HEK293 (cell line): ENCODE results near the gene PSTK.

Experiments
- GFI1B ChIP-seq: fragments of 450-650 bp; formaldehyde crosslinking; IDR thresholded peaks from 2 replicates; pipeline ENCODE4 v1.5.1; 2016; ENCODE audit warnings: missing biosample characterization, missing genetic modification characterization
- GLIS1 ChIP-seq: fragments of 450-650 bp; formaldehyde crosslinking; IDR thresholded peaks from 2 replicates; pipeline ENCODE4 v1.5.1; 2016; ENCODE audit warnings: missing biosample characterization, missing genetic modification characterization
- KLF10 ChIP-seq: fragments of 450-650 bp; IDR thresholded peaks from 2 replicates; pipeline ENCODE4 v1.5.1; 2018; ENCODE audit warnings: missing biosample characterization, mild to moderate bottlenecking, missing genetic modification characterization
- RBAK ChIP-seq: fragments of 450-650 bp; formaldehyde crosslinking; IDR thresholded peaks from 2 replicates; pipeline ENCODE4 v1.5.1; 2016; ENCODE audit warnings: missing biosample characterization, missing genetic modification characterization
- WT1 ChIP-seq: fragments of 450-650 bp; formaldehyde crosslinking; IDR thresholded peaks from 2 replicates; pipeline ENCODE4 v1.5.1; 2016; ENCODE audit warnings: missing biosample characterization, missing genetic modification characterization
- ZFP3 ChIP-seq: fragments of 450-650 bp; formaldehyde crosslinking; IDR thresholded peaks from 2 replicates; pipeline ENCODE4 v1.5.1; 2016; ENCODE audit warnings: low read depth, missing biosample characterization, missing genetic modification characterization
- ZNF2 ChIP-seq: fragments of 450-650 bp; formaldehyde crosslinking; IDR thresholded peaks from 2 replicates; pipeline ENCODE4 v1.5.1; 2016; ENCODE audit warnings: missing biosample characterization, missing genetic modification characterization
- ZNF23 ChIP-seq: fragments of 450-650 bp; formaldehyde crosslinking; IDR thresholded peaks from 2 replicates; pipeline ENCODE4 v1.5.1; 2016; ENCODE audit warnings: missing biosample characterization, missing genetic modification characterization, borderline replicate concordance
- ZNF292 ChIP-seq: fragments of 450-650 bp; formaldehyde crosslinking; IDR thresholded peaks from 2 replicates; pipeline ENCODE4 v1.5.1; 2016; ENCODE audit warnings: low read depth, missing biosample characterization, missing genetic modification characterization, borderline replicate concordance
- ZNF324 ChIP-seq: fragments of 450-650 bp; formaldehyde crosslinking; IDR thresholded peaks from 2 replicates; pipeline ENCODE4 v1.5.1; 2016; ENCODE audit warnings: missing biosample characterization, missing genetic modification characterization
- ZNF530 ChIP-seq: fragments of 450-650 bp; formaldehyde crosslinking; IDR thresholded peaks from 2 replicates; pipeline ENCODE4 v1.5.1; 2016; ENCODE audit warnings: low read depth, missing biosample characterization, missing genetic modification characterization
- ZNF560 ChIP-seq: fragments of 450-650 bp; formaldehyde crosslinking; IDR thresholded peaks from 2 replicates; pipeline ENCODE4 v1.5.1; 2017; ENCODE audit warnings: missing biosample characterization, missing genetic modification characterization, borderline replicate concordance
- ZNF621 ChIP-seq: fragments of 450-650 bp; formaldehyde crosslinking; IDR thresholded peaks from 2 replicates; pipeline ENCODE4 v1.5.1; 2017; ENCODE audit warnings: missing biosample characterization, missing genetic modification characterization
- ZNF658 ChIP-seq: fragments of 450-650 bp; formaldehyde crosslinking; IDR thresholded peaks from 2 replicates; pipeline ENCODE4; 2016; ENCODE audit warnings: missing biosample characterization, missing genetic modification characterization
- TF ChIP-seq, protein P1 (sequence below): fragments of 450-650 bp; formaldehyde crosslinking; IDR thresholded peaks from 2 replicates; pipeline ENCODE4 v1.5.1; 2016; ENCODE audit warnings: missing biosample characterization, missing genetic modification characterization
- TF ChIP-seq, protein P2 (sequence below): fragments of 450-650 bp; formaldehyde crosslinking; IDR thresholded peaks from 2 replicates; pipeline ENCODE4 v1.5.1; 2017; ENCODE audit warnings: missing biosample characterization, missing genetic modification characterization
- TF ChIP-seq, protein P3 (sequence below): fragments of 450-650 bp; formaldehyde crosslinking; IDR thresholded peaks from 2 replicates; pipeline ENCODE4 v1.5.1; 2016; ENCODE audit warnings: missing biosample characterization, missing genetic modification characterization
- TF ChIP-seq, protein P4 (sequence below): fragments of 450-650 bp; formaldehyde crosslinking; IDR thresholded peaks from 2 replicates; pipeline ENCODE4 v1.5.1; 2016; ENCODE audit warnings: missing biosample characterization, missing genetic modification characterization
- TF ChIP-seq, protein P5 (sequence below): fragments of 450-650 bp; formaldehyde crosslinking; IDR thresholded peaks from 2 replicates; pipeline ENCODE4 v1.5.1; 2017; ENCODE audit warnings: missing biosample characterization, missing genetic modification characterization
- TF ChIP-seq, protein P6 (sequence below): fragments of 450-650 bp; formaldehyde crosslinking; IDR thresholded peaks from 2 replicates; pipeline ENCODE4 v1.5.1; 2016; ENCODE audit warnings: missing biosample characterization, missing genetic modification characterization

The PSTK gene

DNA sequence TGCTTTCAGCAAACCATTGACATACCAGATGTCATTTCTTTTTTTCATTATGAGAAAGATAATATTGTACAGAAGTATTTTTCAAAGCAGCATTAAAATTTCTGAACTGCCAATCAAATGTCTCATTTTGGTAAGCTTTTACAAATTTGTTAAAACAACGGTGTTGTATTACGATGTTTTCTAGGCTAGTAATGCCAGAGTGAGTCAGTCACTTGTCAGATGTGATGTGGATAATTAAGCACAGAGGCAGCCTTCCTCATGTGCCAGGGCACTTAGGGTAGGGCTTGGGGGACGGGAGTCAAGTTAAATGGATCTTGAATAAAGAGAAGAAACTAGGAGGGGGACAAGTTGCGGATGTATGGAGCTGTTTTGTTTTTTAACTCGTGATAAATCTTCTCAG, 10.1 kb downstream of the PSTK start (continued):
- TF ChIP-seq, protein P1, sequence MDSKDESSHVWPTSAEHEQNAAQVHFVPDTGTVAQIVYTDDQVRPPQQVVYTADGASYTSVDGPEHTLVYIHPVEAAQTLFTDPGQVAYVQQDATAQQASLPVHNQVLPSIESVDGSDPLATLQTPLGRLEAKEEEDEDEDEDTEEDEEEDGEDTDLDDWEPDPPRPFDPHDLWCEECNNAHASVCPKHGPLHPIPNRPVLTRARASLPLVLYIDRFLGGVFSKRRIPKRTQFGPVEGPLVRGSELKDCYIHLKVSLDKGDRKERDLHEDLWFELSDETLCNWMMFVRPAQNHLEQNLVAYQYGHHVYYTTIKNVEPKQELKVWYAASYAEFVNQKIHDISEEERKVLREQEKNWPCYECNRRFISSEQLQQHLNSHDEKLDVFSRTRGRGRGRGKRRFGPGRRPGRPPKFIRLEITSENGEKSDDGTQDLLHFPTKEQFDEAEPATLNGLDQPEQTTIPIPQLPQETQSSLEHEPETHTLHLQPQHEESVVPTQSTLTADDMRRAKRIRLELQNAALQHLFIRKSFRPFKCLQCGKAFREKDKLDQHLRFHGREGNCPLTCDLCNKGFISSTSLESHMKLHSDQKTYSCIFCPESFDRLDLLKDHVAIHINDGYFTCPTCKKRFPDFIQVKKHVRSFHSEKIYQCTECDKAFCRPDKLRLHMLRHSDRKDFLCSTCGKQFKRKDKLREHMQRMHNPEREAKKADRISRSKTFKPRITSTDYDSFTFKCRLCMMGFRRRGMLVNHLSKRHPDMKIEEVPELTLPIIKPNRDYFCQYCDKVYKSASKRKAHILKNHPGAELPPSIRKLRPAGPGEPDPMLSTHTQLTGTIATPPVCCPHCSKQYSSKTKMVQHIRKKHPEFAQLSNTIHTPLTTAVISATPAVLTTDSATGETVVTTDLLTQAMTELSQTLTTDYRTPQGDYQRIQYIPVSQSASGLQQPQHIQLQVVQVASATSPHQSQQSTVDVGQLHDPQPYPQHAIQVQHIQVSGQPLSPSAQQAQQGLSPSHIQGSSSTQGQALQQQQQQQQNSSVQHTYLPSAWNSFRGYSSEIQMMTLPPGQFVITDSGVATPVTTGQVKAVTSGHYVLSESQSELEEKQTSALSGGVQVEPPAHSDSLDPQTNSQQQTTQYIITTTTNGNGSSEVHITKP (tag by site-specific recombination): no peak
- TF ChIP-seq KLF10 (tag by site-specific recombination) (no peak), GLIS1 (tag by site-specific recombination) (no peak), ZNF324 (tag by site-specific recombination) (no peak), GFI1B (tag by site-specific recombination) (no peak), WT1 (tag by site-specific recombination) (no peak), ZNF23 (no peak), ZNF530 (tag by site-specific recombination) (no peak), ZNF658 (tag by site-specific recombination) (no peak), ZNF560 (tag by site-specific recombination) (no peak), RBAK (no peak), ZFP3 (no peak), ZNF292 (no peak), ZNF621 (tag by site-specific recombination) (no peak), ZNF2 (tag by site-specific recombination) (no peak)
- TF ChIP-seq, protein P2, sequence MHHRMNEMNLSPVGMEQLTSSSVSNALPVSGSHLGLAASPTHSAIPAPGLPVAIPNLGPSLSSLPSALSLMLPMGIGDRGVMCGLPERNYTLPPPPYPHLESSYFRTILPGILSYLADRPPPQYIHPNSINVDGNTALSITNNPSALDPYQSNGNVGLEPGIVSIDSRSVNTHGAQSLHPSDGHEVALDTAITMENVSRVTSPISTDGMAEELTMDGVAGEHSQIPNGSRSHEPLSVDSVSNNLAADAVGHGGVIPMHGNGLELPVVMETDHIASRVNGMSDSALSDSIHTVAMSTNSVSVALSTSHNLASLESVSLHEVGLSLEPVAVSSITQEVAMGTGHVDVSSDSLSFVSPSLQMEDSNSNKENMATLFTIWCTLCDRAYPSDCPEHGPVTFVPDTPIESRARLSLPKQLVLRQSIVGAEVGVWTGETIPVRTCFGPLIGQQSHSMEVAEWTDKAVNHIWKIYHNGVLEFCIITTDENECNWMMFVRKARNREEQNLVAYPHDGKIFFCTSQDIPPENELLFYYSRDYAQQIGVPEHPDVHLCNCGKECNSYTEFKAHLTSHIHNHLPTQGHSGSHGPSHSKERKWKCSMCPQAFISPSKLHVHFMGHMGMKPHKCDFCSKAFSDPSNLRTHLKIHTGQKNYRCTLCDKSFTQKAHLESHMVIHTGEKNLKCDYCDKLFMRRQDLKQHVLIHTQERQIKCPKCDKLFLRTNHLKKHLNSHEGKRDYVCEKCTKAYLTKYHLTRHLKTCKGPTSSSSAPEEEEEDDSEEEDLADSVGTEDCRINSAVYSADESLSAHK (tag by site-specific recombination): no peak
- TF ChIP-seq, protein P3, sequence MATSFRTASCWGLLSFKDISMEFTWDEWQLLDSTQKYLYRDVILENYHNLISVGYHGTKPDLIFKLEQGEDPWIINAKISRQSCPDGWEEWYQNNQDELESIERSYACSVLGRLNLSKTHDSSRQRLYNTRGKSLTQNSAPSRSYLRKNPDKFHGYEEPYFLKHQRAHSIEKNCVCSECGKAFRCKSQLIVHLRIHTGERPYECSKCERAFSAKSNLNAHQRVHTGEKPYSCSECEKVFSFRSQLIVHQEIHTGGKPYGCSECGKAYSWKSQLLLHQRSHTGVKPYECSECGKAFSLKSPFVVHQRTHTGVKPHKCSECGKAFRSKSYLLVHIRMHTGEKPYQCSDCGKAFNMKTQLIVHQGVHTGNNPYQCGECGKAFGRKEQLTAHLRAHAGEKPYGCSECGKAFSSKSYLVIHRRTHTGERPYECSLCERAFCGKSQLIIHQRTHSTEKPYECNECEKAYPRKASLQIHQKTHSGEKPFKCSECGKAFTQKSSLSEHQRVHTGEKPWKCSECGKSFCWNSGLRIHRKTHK (tag by site-specific recombination): no peak
- TF ChIP-seq, protein P4, sequence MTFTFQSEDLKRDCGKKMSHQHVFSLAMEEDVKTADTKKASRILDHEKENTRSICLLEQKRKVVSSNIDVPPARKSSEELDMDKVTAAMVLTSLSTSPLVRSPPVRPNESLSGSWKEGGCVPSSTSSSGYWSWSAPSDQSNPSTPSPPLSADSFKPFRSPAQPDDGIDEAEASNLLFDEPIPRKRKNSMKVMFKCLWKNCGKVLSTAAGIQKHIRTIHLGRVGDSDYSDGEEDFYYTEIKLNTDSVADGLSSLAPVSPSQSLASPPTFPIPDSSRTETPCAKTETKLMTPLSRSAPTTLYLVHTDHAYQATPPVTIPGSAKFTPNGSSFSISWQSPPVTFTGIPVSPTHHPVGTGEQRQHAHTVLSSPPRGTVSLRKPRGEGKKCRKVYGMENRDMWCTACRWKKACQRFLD: no peak
- TF ChIP-seq, protein P5, sequence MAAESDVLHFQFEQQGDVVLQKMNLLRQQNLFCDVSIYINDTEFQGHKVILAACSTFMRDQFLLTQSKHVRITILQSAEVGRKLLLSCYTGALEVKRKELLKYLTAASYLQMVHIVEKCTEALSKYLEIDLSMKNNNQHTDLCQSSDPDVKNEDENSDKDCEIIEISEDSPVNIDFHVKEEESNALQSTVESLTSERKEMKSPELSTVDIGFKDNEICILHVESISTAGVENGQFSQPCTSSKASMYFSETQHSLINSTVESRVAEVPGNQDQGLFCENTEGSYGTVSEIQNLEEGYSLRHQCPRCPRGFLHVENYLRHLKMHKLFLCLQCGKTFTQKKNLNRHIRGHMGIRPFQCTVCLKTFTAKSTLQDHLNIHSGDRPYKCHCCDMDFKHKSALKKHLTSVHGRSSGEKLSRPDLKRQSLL: no peak
- TF ChIP-seq, protein P6, sequence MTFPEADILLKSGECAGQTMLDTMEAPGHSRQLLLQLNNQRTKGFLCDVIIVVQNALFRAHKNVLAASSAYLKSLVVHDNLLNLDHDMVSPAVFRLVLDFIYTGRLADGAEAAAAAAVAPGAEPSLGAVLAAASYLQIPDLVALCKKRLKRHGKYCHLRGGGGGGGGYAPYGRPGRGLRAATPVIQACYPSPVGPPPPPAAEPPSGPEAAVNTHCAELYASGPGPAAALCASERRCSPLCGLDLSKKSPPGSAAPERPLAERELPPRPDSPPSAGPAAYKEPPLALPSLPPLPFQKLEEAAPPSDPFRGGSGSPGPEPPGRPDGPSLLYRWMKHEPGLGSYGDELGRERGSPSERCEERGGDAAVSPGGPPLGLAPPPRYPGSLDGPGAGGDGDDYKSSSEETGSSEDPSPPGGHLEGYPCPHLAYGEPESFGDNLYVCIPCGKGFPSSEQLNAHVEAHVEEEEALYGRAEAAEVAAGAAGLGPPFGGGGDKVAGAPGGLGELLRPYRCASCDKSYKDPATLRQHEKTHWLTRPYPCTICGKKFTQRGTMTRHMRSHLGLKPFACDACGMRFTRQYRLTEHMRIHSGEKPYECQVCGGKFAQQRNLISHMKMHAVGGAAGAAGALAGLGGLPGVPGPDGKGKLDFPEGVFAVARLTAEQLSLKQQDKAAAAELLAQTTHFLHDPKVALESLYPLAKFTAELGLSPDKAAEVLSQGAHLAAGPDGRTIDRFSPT (tag by site-specific recombination): no peak
